MCF 10A (cell line): ENCODE data around the gene NFATC1. TPM values are rescaled to one million over a fixed set of nuclear protein-coding genes. Genes with fewer than 3 reads are reported as not detected.

Experiments
- BruUV-seq: library from RNA; stranded (reverse); fragments of 400-500 nt; replicated peaks from 2 replicates; lab custom pipeline; 2021; lab: Mats Ljungman, UMichigan
- CTCF ChIA-PET: fragments of 300-600 bp; sonication (Branson Sonifier 250); formaldehyde crosslinking; extraction: SDS; loops from one replicate; lab custom pipeline; 2021; ENCODE audit warnings: antibody characterized with exemption, inconsistent platforms; lab: Yijun Ruan, JAX
- POLR2A ChIA-PET: fragments of 300-600, 350-650 bp; sonication (Branson Sonifier 250); formaldehyde crosslinking; extraction: SDS; loops from one replicate; lab custom pipeline; 2020; ENCODE audit warnings: antibody characterized with exemption, inconsistent platforms; lab: Yijun Ruan, JAX
- DNase-seq: peaks from one replicate; pipeline ENCODE4 v3.0.0-alpha.2; 2018; ENCODE audit not compliant: unreplicated experiment
- H3K27ac Mint-ChIP-seq: one replicate; pipeline ENCODE4 v1.8.0; 2022; ENCODE audit warnings: mild to moderate bottlenecking, low read depth, mixed read lengths; ENCODE audit not compliant: unreplicated experiment
- H3K27me3 Mint-ChIP-seq: one replicate; pipeline ENCODE4 v1.8.0; 2022; ENCODE audit warnings: mixed read lengths; ENCODE audit not compliant: insufficient read depth, unreplicated experiment
- H3K36me3 Mint-ChIP-seq: one replicate; pipeline ENCODE4 v1.8.0; 2022; ENCODE audit warnings: mild to moderate bottlenecking, moderate library complexity, mixed read lengths; ENCODE audit not compliant: insufficient read depth, unreplicated experiment
- H3K4me1 Mint-ChIP-seq: one replicate; pipeline ENCODE4 v1.8.0; 2022; ENCODE audit warnings: mixed read lengths; ENCODE audit not compliant: insufficient read depth, unreplicated experiment
- H3K4me3 Mint-ChIP-seq: one replicate; pipeline ENCODE4 v1.8.0; 2022; ENCODE audit warnings: mild to moderate bottlenecking, moderate library complexity, mixed read lengths; ENCODE audit not compliant: unreplicated experiment
- H3K9me3 Mint-ChIP-seq: one replicate; pipeline ENCODE4 v1.8.0; 2022; ENCODE audit warnings: mixed read lengths; ENCODE audit not compliant: unreplicated experiment
- intact Hi-C: fragments of 100-400 bp; cut with micrococcal nuclease; formaldehyde crosslinking; loops from 2 replicates; pipeline ENCODE4 v1.14.1; 2022
- total RNA-seq: library from RNA; stranded (reverse); gene quantifications from 2 replicates; pipeline ENCODE4 v1.2.3, GENCODE V29; 2022
- TF ChIP-seq, protein P1 (sequence below): fragments of 200-600 bp; IDR thresholded peaks from one replicate; pipeline ENCODE4 v1.8.0; 2022; ENCODE audit warnings: antibody characterized with exemption, mild to moderate bottlenecking; ENCODE audit not compliant: unreplicated experiment

The NFATC1 gene
- total RNA-seq, 1 experiment from 2014 or later: 2.0 TPM

DNA sequence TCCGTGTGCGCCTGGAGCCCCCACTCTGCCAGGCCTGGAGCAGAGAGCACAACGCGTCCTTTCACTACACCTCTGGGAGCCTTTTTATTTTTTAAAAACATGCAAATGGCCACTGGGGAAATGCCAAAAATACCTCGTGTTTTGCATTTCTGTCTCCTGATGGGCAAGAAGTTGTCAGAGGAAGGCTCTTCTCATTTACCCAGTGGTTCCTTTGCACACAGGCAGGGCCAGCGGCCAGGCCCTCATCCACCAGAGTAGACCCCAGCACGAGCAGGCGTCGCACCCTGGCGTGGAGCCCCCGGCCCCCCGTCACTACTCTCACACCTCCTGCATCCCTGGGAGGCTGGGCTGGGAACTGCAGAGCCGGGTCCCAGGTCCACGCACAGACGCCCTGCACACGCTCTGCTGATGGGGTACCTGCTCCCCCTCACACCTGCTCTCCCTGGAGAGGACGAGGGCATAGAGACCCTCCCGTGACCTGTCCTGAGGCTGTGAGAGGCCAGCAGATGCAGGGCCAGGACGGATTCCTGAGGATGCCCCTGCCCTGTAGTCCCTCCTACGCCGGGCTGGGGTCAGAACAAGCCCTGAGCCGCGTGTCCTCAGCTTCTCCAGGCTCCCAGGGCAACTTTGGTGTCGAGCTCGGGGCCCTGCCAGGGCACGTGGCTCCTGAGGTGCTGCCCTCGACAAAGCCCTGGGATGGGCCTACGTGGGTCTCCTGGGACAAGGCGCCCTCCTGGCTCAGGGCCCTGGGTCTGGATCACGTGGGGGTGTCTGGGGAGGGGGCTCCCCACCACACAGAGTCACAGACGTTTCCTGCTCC lies 65.0 kb downstream of the NFATC1 start:
- intact Hi-C loops: no loop called here
- DNase-seq: no peak
- no peak overlapping the region for H3K27ac Mint-ChIP-seq
- POLR2A ChIA-PET: no interaction called here
- peaks cover 5% of the 10 kb centered on the region for H3K4me1 Mint-ChIP-seq
- H3K9me3 Mint-ChIP-seq: no peaks in the 10 kb centered on the region
- TF ChIP-seq, protein P1, sequence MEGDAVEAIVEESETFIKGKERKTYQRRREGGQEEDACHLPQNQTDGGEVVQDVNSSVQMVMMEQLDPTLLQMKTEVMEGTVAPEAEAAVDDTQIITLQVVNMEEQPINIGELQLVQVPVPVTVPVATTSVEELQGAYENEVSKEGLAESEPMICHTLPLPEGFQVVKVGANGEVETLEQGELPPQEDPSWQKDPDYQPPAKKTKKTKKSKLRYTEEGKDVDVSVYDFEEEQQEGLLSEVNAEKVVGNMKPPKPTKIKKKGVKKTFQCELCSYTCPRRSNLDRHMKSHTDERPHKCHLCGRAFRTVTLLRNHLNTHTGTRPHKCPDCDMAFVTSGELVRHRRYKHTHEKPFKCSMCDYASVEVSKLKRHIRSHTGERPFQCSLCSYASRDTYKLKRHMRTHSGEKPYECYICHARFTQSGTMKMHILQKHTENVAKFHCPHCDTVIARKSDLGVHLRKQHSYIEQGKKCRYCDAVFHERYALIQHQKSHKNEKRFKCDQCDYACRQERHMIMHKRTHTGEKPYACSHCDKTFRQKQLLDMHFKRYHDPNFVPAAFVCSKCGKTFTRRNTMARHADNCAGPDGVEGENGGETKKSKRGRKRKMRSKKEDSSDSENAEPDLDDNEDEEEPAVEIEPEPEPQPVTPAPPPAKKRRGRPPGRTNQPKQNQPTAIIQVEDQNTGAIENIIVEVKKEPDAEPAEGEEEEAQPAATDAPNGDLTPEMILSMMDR: no peak
- peaks cover 5% of the 10 kb centered on the region for H3K36me3 Mint-ChIP-seq
- H3K4me3 Mint-ChIP-seq: no peak overlapping the region
- no TSS peak for BruUV-seq
- H3K27me3 Mint-ChIP-seq: no peaks in the 10 kb centered on the region
- CTCF ChIA-PET: interaction anchor here (0.6 kb wide), 1 partner anchor 777 kb away, joined by 3 read pairs; no protein-coding TSS in a partner anchor

GRCh38 chr18:79461627-79462026 lies 65.9 kb downstream of the NFATC1 start:
- H3K9me3 Mint-ChIP-seq: no peaks in the 10 kb centered on the region
- ChIA-PET CTCF (no interaction called here), POLR2A (no interaction called here)
- TF ChIP-seq, protein P1: no peak
- no peak overlapping the region for H3K27ac Mint-ChIP-seq
- DNase-seq: no peak
- BruUV-seq: no TSS peak
- no peaks in the 10 kb centered on the region for H3K27me3 Mint-ChIP-seq
- peaks cover 5% of the 10 kb centered on the region for H3K4me1 Mint-ChIP-seq
- no peak overlapping the region for H3K4me3 Mint-ChIP-seq
- peaks cover 5% of the 10 kb centered on the region for H3K36me3 Mint-ChIP-seq
- intact Hi-C loops: no loop called here

- Mint-ChIP-seq H3K27me3 (no peaks in the 10 kb centered on the region), H3K9me3 (no peaks in the 10 kb centered on the region), H3K36me3 (peaks cover 5% of the 10 kb centered on the region), H3K4me3 (no peak overlapping the region), H3K27ac (no peak overlapping the region), H3K4me1 (peaks cover 5% of the 10 kb centered on the region)
- CTCF ChIA-PET: no interaction called here
- POLR2A ChIA-PET: no interaction called here
- BruUV-seq: no TSS peak
- TF ChIP-seq, protein P1: no peak
- no peak for DNase-seq
- intact Hi-C loops: no loop called here
Observed at GRCh38 chr18:79463424-79463960, 67.8 kb downstream of the NFATC1 start.

GRCh38 chr18:79465392-79465991 lies 69.8 kb downstream of the NFATC1 start:
- peaks cover 5% of the 10 kb centered on the region for H3K36me3 Mint-ChIP-seq
- TF ChIP-seq, protein P1: no peak
- no peaks in the 10 kb centered on the region for H3K27me3 Mint-ChIP-seq
- ChIA-PET POLR2A (no interaction called here), CTCF (no interaction called here)
- no peak overlapping the region for H3K27ac Mint-ChIP-seq
- H3K4me1 Mint-ChIP-seq: no peaks in the 10 kb centered on the region
- no TSS peak for BruUV-seq
- intact Hi-C loops: no loop called here
- no peaks in the 10 kb centered on the region for H3K9me3 Mint-ChIP-seq
- no peak overlapping the region for H3K4me3 Mint-ChIP-seq
- DNase-seq: no peak
